Pulmonary artery endothelial cell (primary cell): ENCODE data around the gene TNFSF10. TPM values are rescaled to one million over a fixed set of nuclear protein-coding genes. Genes with fewer than 3 reads are reported as not detected.
"Not testable (repeated sequence)": the region's sequence is repeated elsewhere in the genome, so short reads cannot be mapped to it uniquely, and the experiment has no call there.

Source experiments
- DNase-seq: peaks from one replicate; pipeline ENCODE4 v3.0.0-alpha.2; 2011; ENCODE audit warnings: low read depth, low spot score
- total RNA-seq: library from RNA; depleted of rRNA; stranded (reverse); fragments of >200 nt; gene quantifications from 2 replicates; pipeline ENCODE4 v1.2.3, GENCODE V29; 2014

The TNFSF10 gene
- total RNA-seq, 1 donor from 2014 or later, result 41.5 TPM

GRCh38 chr3:172544404-172544803 is 21.2 kb upstream of the TNFSF10 start:
- no peak for DNase-seq

DNA sequence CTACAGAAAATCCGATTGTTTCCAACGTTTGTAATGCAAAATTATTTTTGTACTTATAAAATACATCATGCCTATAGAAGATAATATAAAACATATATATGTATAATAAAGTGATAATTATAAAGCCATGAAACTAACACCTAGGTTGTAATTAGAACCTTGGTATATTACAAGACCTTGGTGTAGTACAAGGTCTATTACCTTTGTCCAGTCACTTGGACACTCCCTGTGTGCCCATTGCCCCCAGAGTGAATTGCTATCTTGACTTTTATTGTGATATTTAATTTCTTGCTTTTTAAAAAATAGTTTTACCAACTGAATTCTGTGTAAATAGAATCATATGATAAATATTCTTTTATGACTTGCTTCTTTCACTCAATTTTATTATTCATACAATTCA is 20.7 kb upstream of the TNFSF10 start:
- no peak for DNase-seq

DNA sequence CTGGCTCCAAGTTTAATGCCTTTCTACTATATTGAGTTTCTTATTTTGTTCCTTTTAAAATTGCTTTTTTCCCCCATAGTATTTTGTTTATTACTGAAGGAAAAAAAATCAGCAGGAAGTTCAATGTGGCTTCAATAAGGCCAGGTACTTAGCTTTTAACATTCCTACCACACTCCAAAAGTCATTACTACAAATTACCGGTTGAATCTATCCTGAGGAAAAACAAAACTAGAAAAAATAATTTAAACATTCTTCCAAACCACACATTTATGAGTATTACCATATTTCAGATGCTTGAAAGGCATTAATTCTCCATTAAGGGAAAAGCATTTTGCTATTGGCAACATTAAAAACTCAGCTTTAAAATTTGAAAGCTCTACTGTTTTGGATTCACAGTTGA is 20.2 kb upstream of the TNFSF10 start:
- DNase-seq, result no peak

DNA sequence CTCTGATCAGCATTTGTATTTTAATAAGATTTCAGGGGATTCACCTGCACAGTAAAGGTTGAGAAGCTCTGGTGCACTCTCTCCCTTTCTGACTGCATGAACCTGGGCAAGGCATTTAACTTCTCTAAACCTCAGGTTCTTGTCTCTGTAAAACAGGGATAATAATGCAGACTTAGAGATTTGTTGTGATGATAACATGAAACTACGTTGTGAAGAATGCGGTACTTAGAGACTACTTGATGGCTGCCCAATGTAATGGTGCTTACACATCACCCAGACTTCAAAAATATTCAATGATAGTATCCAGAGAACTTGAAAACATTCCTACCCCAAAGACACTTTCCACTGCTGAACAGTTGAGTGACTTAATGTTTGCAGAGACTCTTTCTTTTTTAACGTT is 19.8 kb upstream of the TNFSF10 start:
- DNase-seq, result no peak

DNA sequence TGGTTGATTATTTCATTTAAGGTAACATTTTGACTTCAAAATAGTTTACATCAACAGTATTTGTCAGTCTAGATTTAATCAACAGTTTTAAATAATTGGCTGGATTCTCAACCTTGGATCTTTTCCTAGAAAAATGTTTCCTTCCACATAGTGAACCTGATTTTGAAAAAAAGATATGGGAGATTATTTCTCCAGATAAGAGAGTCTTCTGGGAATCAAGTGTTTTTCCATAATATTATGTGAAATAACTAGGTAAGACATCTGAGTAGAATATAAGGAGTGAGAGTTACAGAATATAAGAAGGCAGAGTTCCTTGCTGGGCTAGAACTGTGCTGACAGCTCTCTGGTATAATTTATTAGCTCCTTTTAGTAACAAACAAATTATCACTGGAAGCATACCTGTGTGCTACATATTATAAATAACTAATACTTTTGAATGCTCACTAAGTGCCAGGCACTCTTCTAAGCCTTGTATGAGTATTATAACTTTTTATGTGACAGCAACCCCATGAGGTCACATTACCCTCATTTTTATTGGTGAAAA is 18.8 kb upstream of the TNFSF10 start:
- no peak for DNase-seq

DNA sequence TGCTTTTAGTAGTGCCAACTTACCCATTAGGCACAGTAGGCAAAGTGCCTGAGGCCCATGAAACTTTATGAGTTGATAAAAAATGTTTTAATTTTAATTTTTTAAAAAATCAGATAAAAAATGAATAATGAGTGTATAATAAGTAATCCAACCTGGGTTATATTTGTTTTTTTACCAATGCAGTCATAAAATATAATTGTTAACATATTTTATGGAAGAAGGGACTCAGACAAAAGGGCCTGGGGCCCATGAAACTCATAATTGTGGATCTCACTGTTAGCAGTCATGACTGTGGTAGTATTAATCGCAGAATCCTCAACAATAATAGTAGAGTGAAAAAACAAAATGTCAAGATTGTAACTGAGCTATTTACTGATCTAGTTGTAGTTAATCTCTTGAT is 16.8 kb upstream of the TNFSF10 start:
- no peak for DNase-seq

- no peak for DNase-seq
Measured at GRCh38 chr3:172539273-172539672, 16.0 kb upstream of the TNFSF10 start.

GRCh38 chr3:172538368-172539151 is 15.3 kb upstream of the TNFSF10 start:
- no peak for DNase-seq

DNA sequence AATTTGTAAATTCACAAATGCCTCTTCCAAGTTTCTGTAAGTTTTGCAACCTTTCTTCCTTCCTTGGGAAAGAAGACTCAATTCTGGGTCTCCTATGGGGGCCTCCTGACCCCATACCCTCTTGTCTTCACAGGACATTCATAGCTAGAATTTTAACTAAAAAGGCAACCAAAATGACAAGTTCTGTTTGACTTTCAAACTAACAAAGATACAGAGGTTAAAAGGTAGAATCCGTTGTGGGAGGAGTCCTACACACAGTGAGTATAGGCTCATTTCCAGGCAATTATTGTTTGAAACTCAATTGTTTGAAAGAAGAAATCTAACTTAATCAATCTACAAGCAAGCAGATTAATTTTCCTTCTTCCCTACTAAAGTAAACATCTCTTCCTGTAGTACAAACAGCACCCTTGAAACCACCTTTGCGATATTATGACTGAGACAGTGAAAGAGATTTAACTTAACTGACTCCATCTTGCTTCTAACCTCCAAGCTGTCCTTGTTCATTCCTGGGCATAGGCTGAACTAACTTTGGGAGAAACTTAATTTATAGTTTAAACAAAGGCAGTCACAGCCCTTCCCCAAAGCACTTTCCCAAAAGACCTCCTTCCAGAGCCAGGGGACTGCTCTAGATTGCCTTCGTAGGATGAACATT is 14.4 kb upstream of the TNFSF10 start:
- no peak for DNase-seq

- DNase-seq, result no peak
Measured at GRCh38 chr3:172536993-172537419, 13.8 kb upstream of the TNFSF10 start.

GRCh38 chr3:172536505-172536904 is 13.3 kb upstream of the TNFSF10 start:
- DNase-seq, result no peak

DNA sequence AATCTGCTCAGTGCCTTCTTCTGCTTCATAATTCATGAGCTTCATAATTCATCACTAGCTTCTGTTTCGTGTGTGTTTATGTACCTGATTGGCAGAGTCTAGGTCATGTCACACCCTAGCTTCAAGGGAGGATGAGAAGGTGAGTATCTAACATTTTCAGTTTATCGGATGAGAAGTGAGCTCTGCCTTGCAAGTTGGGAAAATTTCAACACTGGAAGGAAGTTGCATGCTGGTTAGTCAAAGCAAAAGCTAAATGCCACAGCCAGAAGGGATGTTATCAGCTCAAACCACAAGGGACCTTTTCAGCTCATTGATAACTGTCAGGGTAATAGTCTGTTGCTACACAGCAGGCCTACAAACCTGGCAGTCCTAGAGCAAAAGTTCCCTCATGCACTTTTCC is 7.3 kb upstream of the TNFSF10 start:
- no peak for DNase-seq

GRCh38 chr3:172530101-172530561 is 6.9 kb upstream of the TNFSF10 start:
- no peak for DNase-seq

DNA sequence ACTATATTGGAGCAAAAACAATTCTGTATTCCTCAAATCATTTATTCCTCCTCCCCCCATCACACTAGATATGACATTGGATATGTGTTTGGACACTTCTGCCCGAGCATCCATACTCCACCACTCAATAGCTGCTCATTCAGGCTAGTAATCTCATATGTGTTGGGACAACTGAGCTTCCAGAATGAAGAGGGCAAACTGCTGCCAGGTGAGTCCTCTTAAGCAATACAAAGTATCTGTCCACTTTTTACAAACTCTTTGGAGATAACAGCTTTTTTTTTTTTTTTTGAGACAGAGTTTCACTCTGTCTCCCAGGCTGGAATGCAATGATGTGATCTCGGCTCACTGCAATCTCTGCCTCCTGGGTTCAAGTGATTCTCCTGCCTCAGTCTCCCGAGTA is 5.4 kb upstream of the TNFSF10 start:
- no peak for DNase-seq

DNA sequence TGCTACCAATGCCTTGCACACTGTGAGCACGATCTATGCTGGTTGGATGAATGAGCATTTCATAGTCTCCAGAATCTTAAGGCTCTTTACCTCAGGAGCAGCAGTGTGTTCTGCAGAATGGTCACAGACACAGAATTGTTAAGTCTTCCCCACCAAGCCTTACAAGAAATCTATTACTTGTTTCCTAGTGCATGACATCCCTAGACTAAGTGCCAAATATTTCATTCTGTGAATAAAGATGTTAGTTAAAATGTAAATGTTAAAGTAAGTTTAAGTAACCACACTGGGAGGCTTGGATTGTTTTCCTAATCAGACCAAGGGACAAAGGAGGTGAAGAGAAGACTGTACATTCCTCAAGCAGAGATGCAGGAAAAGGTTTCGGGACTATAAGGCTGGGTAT is 4.1 kb upstream of the TNFSF10 start:
- DNase-seq, result no peak

GRCh38 chr3:172525116-172525613 is 1.9 kb upstream of the TNFSF10 start:
- DNase-seq, result no peak

DNA sequence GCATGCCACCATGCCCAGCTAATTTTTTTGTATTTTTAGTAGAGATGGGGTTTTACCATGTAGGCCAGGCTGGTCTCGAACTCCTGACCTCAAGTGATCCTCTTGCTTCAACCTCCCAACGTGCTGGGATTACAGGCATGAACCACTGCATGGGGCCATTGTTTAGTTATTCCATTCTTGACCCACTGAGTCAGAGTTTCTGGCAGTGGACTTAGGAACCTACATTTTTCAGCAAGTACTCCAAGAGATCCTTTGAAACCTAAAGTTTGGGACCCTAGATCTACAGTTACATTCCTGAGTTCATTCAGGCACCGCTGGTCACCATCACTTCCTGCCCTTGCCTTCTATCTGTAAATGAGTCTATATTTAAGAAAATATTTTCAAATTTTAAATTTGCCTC is 1.4 kb upstream of the TNFSF10 start:
- no peak for DNase-seq

GRCh38 chr3:172521837-172522726 is 1.1 kb downstream of the TNFSF10 start:
- DNase-seq, result not testable (repeated sequence)

DNA sequence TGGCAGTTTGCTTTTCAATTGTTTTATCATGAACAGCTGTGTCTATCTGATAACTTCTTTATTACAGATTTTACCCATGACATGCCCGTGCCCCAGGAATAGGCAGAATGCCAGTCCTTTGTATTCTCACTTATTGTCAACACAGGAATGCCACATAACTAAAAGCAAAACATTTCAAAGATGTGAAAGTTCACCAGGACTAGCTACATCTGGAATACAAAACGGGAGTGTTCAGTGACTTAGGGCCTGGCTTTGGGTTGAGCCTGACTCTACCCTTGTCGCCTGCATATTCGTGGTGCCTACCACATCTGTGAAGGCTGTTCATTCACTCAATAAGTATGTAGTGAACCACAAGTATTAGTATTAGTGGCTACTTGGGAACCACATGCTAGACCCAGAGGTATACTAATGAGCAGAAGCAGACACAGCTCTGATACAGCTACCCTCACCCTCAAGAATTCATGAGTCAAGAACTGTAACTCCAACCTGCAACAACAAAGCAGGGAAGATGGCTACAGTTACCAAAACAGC is 2.9 kb downstream of the TNFSF10 start:
- peak; percentile 78 for DNase-seq

GRCh38 chr3:172519740-172520139 is 3.5 kb downstream of the TNFSF10 start:
- no peak for DNase-seq

DNA sequence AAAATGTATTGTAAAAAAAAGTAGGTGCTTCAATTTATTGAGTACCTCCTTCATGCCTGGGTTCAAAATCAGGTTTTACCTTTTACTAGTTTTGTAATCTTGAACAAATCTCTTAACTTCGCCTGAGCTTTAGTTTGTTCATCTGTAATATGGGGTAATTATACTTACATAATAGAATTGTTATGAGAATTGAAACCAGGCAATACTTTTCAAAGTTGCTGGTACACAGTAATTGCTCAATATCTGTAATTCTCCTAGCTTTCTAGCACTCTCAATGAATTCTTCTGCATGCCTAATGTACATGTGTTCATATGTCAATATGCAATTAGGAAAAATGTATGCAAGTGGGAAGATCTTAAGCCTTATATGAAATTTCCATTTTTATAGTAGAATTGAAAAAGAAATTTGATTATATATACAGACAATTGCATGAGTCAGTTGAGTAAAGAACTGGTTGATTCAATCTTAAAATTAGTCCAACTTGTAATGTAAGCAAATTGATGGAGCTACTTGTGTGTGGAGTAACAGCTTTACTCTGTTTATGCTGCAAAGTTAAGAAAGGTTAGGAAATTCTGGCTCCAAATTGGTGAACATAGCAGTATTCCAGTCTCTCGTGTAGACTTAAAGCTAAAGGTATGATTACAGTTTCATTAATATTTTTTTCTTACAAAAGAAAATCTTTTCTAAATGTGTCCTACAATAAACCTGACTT is 4.1 kb downstream of the TNFSF10 start:
- DNase-seq, result no peak
